Measurements from ENCODE around the gene TBC1D5. TPM values are rescaled to one million over a fixed set of nuclear protein-coding genes. Genes with fewer than 3 reads are reported as not detected.

The TBC1D5 gene
- total RNA-seq, 1 experiment from 2014 or later: 26.1 TPM

GRCh38 chr3:17753632-17753992 is 11.2 kb upstream of the TBC1D5 start (continued):
- TF ChIP-seq TEAD4 (CRISPR knock-in tag; IDR thresholded peaks at IDR 0.05) (no peak), ZNF317 (CRISPR knock-in tag; IDR thresholded peaks at IDR 0.05; ENCODE audit: borderline replicate concordance, low read depth) (no peak), TCF7 (CRISPR knock-in tag; IDR thresholded peaks at IDR 0.05; ENCODE audit: low read depth) (no peak), HMGA2 (CRISPR knock-in tag; IDR thresholded peaks at IDR 0.05) (no peak), ZNF416 (CRISPR knock-in tag; IDR thresholded peaks at IDR 0.05) (no peak), IRF1 (CRISPR knock-in tag; IDR thresholded peaks at IDR 0.05) (no peak)

- POLR2A ChIA-PET: no interaction called here
- Mint-ChIP-seq H3K36me3 (no peaks in the 10 kb centered on the region), H3K27me3 (ENCODE audit: low read depth) (no peaks in the 10 kb centered on the region; the same call in 1 of the 2 replicates), H3K27ac (no peak overlapping the region), H3K4me1 (no peaks in the 10 kb centered on the region; the same call in 1 of the 2 replicates), H3K9me3 (no peaks in the 10 kb centered on the region), H3K4me3 (no peak overlapping the region)
- DNase-seq (ENCODE audit: low spot score): no peak
- ATAC-seq: no peak
- CTCF ChIA-PET: interaction anchor here (0.8 kb wide), 1 partner anchor 108 kb away, joined by 3 read pairs; no protein-coding TSS in a partner anchor
- no peak for TF ChIP-seq RORB (CRISPR knock-in tag; IDR thresholded peaks at IDR 0.05)
- TF ChIP-seq PRDM15 (CRISPR knock-in tag; IDR thresholded peaks at IDR 0.05): no peak
- no peak for TF ChIP-seq CREB1 (CRISPR knock-in tag; IDR thresholded peaks at IDR 0.05)
- no peak for TF ChIP-seq RELA (CRISPR knock-in tag; IDR thresholded peaks at IDR 0.05; ENCODE audit: borderline replicate concordance)
- no peak for TF ChIP-seq ATF1 (CRISPR knock-in tag; IDR thresholded peaks at IDR 0.05)
- TF ChIP-seq EMX1 (CRISPR knock-in tag; IDR thresholded peaks at IDR 0.05): no peak
- TF ChIP-seq HMGXB4 (CRISPR knock-in tag; IDR thresholded peaks at IDR 0.05): no peak
- no peak for TF ChIP-seq PREB (CRISPR knock-in tag; IDR thresholded peaks at IDR 0.05; ENCODE audit: borderline replicate concordance)
- TF ChIP-seq MYBL2 (CRISPR knock-in tag; IDR thresholded peaks at IDR 0.05): no peak
- no peak for TF ChIP-seq ATF6 (CRISPR knock-in tag; IDR thresholded peaks at IDR 0.05)
- TF ChIP-seq ZNF425 (CRISPR knock-in tag; conservative IDR thresholded peaks at IDR 0.05): no peak
- TF ChIP-seq ZNF671 (CRISPR knock-in tag; IDR thresholded peaks at IDR 0.05): no peak
- TF ChIP-seq OVOL2 (CRISPR knock-in tag; IDR thresholded peaks at IDR 0.05; ENCODE audit: borderline replicate concordance): no peak
- TF ChIP-seq NFYB (CRISPR knock-in tag; conservative IDR thresholded peaks at IDR 0.05; ENCODE audit: low read depth): no peak
Observed at GRCh38 chr3:17752876-17753631, 10.6 kb upstream of the TBC1D5 start.

Measured in WTC11 (cell line).